Activated naive CD4-positive, alpha-beta T cell treated with anti-CD3 and anti-CD28 coated beads for 36 hours (primary cell): Measurements from ENCODE around the gene TUBB2B. TPM values are rescaled to one million over a fixed set of nuclear protein-coding genes. Genes with fewer than 3 reads are reported as not detected.
"Not testable (repeated sequence)": the region's sequence is repeated elsewhere in the genome, so short reads cannot be mapped to it uniquely, and the experiment has no call there.

ENCODE experiments used
- CTCF ChIA-PET: fragments of 350-600 bp; sonication (Branson Sonifier 250); formaldehyde crosslinking; loops from one replicate; lab custom pipeline; 2021; ENCODE audit warnings: antibody characterized with exemption; lab: Charles Lee
- DNase-seq: peaks from one replicate; pipeline ENCODE4 v3.0.0-alpha.2; 2020
- H3K27ac Mint-ChIP-seq: one replicate; pipeline ENCODE4 v1.8.0; 2021; ENCODE audit warnings: mild to moderate bottlenecking, mixed read lengths
- H3K27me3 Mint-ChIP-seq: one replicate; pipeline ENCODE4 v1.8.0; 2021; ENCODE audit warnings: low read depth, mixed read lengths
- H3K36me3 Mint-ChIP-seq: one replicate; pipeline ENCODE4 v1.8.0; 2021; ENCODE audit warnings: low read depth, mixed read lengths
- H3K4me1 Mint-ChIP-seq: one replicate; pipeline ENCODE4 v1.8.0; 2021; ENCODE audit warnings: low read depth, mixed read lengths
- H3K4me3 Mint-ChIP-seq: one replicate; pipeline ENCODE4 v1.8.0; 2021; ENCODE audit warnings: mild to moderate bottlenecking, moderate library complexity, mixed read lengths
- H3K9me3 Mint-ChIP-seq: one replicate; pipeline ENCODE4 v1.8.0; 2021; ENCODE audit warnings: mixed read lengths
- intact Hi-C: fragments of 100-400 bp; cut with micrococcal nuclease; formaldehyde crosslinking; loops from one replicate; pipeline ENCODE4 v1.15.1; 2023
- total RNA-seq, 2 experiments: library from RNA; stranded (reverse); gene quantifications; one replicate each; pipeline ENCODE4 v1.2.3, GENCODE V29; 2021

The TUBB2B gene
- total RNA-seq, 2 experiments from 2014 or later, result 0.12 TPM; not detected in 1

DNA sequence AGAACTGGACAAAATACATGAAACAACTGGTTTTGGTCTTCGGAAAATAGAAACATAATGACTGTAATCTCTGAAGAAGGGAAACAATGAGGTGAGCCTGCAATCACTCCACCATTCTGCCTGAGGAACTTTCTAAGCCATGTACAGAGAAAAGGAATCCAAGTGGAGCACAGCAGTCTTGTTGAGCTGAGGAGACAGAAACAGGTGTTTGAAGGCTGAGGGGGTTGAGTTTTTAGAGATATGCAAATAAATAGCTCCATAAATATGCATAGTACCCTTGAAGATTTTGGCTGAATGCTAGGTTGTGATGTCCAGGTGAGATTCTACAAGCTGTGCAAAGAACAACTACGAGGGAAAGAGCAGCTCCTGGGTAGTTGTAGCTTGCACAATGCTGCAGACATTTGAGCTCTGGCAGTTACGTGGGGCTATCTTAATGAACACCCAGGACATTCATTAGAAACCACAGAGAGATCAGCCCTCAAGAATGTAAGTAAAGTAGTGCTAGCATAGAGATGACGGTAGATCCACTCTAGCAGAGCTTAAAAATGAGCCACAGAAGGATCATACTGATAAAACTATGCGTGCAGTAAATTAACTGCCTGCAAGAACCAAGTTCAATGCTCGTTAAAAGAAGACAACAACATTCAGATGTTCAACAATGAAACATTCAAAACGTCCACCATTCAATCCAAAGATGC, 24.3 kb downstream of the TUBB2B start:
- Mint-ChIP-seq H3K4me3 (no peak overlapping the region), H3K27ac (no peak overlapping the region), H3K27me3 (peaks cover 39% of the 10 kb centered on the region), H3K4me1 (peaks cover 1% of the 10 kb centered on the region), H3K36me3 (no peaks in the 10 kb centered on the region), H3K9me3 (peaks cover 6% of the 10 kb centered on the region)
- CTCF ChIA-PET, result interaction anchor here (0.7 kb wide), 1 partner anchor 77 kb away, joined by 3 read pairs; no protein-coding TSS in a partner anchor
- intact Hi-C loops, result no loop called here
- no peak for DNase-seq

DNA sequence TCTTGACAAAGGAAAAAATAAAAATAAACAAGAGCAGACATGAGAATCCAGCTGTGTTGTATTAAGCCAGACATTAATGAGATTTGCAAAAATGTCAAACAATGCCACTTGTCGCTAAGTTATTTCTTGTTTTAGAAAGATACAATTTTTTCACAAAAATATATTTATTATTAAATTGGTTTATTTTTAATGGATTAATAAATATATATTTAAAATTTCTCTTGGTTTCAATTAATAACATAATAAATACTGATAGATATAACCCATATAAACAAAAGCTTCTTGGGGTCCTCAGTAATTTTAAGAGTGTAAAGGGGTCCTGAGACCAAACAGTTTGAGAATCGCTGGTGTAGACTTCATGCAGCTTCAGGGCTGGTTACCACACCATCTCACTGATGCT, 26.1 kb downstream of the TUBB2B start:
- no peak overlapping the region for H3K4me3 Mint-ChIP-seq
- intact Hi-C loops, result no loop called here
- no peak overlapping the region for H3K27ac Mint-ChIP-seq
- H3K4me1 Mint-ChIP-seq, result no peaks in the 10 kb centered on the region
- peaks cover 6% of the 10 kb centered on the region for H3K9me3 Mint-ChIP-seq
- no peak for DNase-seq
- CTCF ChIA-PET, result interaction anchor here (0.9 kb wide), 1 partner anchor 13 kb away, joined by 3 read pairs; no protein-coding TSS in a partner anchor
- peaks cover 28% of the 10 kb centered on the region for H3K27me3 Mint-ChIP-seq
- no peaks in the 10 kb centered on the region for H3K36me3 Mint-ChIP-seq

DNA sequence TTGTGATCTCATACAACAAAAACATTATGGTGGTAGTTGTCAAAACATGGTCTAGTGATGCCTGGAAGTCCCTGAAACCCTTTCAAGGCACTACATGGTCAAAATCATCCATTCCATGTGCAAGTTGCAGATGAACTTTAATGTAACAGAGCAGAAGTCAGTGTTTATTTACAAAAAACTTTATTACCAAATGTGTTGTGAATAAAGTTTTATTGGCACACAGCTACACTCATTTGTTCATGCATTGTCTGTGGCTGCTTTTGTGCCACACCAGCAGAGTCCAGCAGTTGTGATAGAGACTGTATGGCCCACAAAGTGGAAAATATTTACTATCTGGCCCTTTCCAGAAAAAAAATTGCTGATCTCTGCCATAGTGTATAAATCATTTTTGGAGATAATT, 26.8 kb downstream of the TUBB2B start:
- no peaks in the 10 kb centered on the region for H3K36me3 Mint-ChIP-seq
- CTCF ChIA-PET, result interaction anchor here (0.6 kb wide), 2 partner anchors 56 to 432 kb away, joined by 3 to 6 read pairs; no protein-coding TSS in a partner anchor
- H3K9me3 Mint-ChIP-seq, result peaks cover 6% of the 10 kb centered on the region
- intact Hi-C loops, result no loop called here
- no peaks in the 10 kb centered on the region for H3K4me1 Mint-ChIP-seq
- no peak for DNase-seq
- H3K27ac Mint-ChIP-seq, result no peak overlapping the region
- no peak overlapping the region for H3K4me3 Mint-ChIP-seq
- peaks cover 23% of the 10 kb centered on the region for H3K27me3 Mint-ChIP-seq

DNA sequence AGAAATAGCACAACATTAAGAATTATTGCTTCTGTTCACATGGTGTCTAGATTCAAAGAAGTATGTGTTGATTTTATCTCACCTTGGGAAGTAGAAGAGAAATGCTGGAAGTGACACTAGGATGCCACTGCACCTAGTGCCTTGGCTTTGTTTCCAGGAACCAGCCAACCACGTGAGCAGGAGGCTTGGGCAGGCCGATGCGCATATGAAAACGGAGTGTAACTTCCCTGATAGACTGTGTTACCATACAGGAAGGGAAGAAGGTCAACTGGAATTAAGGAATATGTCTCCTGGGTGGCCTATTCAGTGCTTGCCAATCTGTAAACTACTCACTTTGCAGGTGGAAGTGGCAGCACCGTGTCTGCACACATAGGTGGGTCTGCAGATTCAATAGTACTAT, 28.1 kb downstream of the TUBB2B start:
- intact Hi-C loops, result no loop called here
- H3K4me3 Mint-ChIP-seq, result no peak overlapping the region
- CTCF ChIA-PET, result no interaction called here
- H3K4me1 Mint-ChIP-seq, result no peaks in the 10 kb centered on the region
- H3K27me3 Mint-ChIP-seq, result peaks cover 19% of the 10 kb centered on the region
- no peaks in the 10 kb centered on the region for H3K36me3 Mint-ChIP-seq
- H3K9me3 Mint-ChIP-seq, result peaks cover 6% of the 10 kb centered on the region
- DNase-seq, result no peak
- H3K27ac Mint-ChIP-seq, result no peak overlapping the region

DNA sequence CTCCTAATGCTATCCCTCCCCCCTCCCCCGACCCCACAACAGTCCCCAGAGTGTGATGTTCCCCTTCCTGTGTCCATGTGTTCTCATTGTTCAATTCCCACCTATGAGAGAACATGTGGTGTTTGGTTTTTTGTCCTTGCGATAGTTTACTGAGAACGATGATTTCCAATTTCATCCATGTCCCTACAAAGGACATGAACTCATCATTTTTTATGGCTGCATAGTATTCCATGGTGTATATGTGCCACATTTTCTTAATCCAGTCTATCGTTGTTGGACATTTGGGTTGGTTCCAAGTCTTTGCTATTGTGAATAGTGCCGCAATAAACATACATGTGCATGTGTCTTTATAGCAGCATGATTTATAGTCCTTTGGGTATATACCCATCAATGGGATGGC, 29.7 kb downstream of the TUBB2B start:
- peaks cover 10% of the 10 kb centered on the region for H3K27me3 Mint-ChIP-seq
- CTCF ChIA-PET, H3K27ac Mint-ChIP-seq, H3K4me3 Mint-ChIP-seq, H3K9me3 Mint-ChIP-seq, H3K36me3 Mint-ChIP-seq, intact Hi-C loops, DNase-seq, H3K4me1 Mint-ChIP-seq: not testable (repeated sequence)

DNA sequence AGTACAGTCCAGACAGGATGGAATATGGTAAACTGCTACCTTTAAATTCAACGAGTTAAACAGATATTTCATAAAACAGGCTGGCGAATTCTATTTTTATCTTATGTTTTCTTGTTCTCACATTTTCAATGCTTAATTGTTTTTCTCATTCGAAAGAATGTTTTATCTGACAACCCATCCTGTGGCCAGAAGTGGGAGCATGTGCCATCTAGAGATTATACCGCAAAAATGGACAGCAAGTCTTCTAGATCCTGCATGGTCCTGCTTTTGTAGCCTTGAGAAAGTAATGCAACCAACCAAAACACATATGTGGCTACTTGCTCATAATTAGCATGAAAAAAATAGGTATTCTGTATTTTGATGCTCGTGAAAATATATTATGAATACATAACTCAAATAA, 30.7 kb downstream of the TUBB2B start:
- Mint-ChIP-seq H3K27me3 (peaks cover 8% of the 10 kb centered on the region), H3K4me3 (no peak overlapping the region), H3K36me3 (no peaks in the 10 kb centered on the region), H3K9me3 (peaks cover 6% of the 10 kb centered on the region), H3K4me1 (no peaks in the 10 kb centered on the region), H3K27ac (no peak overlapping the region)
- intact Hi-C loops, result loop anchor here (1.0 kb wide), 1 partner anchor 70 kb away; no protein-coding TSS in a partner anchor
- DNase-seq, result no peak
- CTCF ChIA-PET, result interaction anchor here (1.0 kb wide), 1 partner anchor 9 kb away, joined by 3 read pairs; no protein-coding TSS in a partner anchor

DNA sequence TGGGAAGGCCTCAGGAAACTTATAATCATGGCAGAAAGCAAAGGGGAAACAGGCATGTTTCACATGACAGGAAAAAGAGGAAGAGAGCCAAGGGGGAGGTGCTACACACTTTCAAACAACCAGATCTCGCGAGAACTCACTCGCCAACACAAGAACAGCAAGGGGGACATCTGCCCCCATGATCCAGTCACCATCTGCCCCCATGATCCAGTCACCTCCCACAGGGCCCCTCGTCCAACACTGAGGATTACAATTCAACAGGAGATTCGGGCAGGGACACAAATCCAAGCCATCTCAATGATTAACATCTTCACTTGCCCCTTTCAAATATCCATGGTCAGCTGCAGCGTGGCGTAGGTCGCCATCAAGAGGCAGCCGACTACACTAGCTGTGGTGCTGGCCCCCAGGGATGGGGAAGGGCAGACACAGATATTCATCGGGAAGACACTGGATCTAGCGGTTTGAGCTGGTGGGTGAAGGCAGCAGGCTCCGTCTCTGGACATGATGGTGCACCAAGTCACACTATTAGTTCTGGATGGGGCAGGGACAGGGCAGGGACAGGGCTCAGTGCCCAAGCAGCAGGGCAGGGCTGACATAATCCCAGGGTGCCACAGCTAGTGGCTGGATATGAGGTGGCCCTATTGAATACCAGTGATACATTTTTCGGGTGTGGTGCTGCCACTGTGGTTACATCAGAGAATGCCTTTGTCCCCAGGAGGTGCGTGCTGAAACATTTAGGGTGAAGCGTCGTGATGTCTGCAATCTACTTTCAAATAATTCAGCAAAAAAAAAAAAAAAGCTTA, 31.6 kb downstream of the TUBB2B start:
- CTCF ChIA-PET, result interaction anchor here (0.6 to 1.0 kb wide), 2 partner anchors 10 to 11 kb away, joined by 3 read pairs; no protein-coding TSS in a partner anchor
- no peaks in the 10 kb centered on the region for H3K4me1 Mint-ChIP-seq
- H3K36me3 Mint-ChIP-seq, result no peaks in the 10 kb centered on the region
- H3K27me3 Mint-ChIP-seq, result peaks cover 6% of the 10 kb centered on the region
- intact Hi-C loops, result loop anchor here (1.0 to 2.0 kb wide), 2 partner anchors 13 to 70 kb away; no protein-coding TSS in a partner anchor
- peak; percentile 31 for DNase-seq
- H3K4me3 Mint-ChIP-seq, result no peak overlapping the region
- H3K9me3 Mint-ChIP-seq, result peaks cover 6% of the 10 kb centered on the region
- H3K27ac Mint-ChIP-seq, result no peak overlapping the region

DNA sequence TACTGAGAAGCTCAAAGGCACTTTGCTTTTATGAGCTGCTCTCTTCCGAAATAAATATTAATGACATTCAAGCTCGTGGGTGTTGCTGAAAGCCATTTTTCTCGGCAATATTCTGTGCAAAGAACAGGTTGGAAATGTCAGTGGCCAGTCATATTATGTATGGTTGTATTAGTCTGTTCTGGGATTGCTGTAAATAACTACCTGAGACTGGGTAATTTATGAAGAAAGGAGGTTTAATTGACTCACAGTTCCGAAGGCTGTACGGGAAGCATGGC, 32.1 kb downstream of the TUBB2B start:
- H3K9me3 Mint-ChIP-seq, result peaks cover 6% of the 10 kb centered on the region
- CTCF ChIA-PET, result no interaction called here

DNA sequence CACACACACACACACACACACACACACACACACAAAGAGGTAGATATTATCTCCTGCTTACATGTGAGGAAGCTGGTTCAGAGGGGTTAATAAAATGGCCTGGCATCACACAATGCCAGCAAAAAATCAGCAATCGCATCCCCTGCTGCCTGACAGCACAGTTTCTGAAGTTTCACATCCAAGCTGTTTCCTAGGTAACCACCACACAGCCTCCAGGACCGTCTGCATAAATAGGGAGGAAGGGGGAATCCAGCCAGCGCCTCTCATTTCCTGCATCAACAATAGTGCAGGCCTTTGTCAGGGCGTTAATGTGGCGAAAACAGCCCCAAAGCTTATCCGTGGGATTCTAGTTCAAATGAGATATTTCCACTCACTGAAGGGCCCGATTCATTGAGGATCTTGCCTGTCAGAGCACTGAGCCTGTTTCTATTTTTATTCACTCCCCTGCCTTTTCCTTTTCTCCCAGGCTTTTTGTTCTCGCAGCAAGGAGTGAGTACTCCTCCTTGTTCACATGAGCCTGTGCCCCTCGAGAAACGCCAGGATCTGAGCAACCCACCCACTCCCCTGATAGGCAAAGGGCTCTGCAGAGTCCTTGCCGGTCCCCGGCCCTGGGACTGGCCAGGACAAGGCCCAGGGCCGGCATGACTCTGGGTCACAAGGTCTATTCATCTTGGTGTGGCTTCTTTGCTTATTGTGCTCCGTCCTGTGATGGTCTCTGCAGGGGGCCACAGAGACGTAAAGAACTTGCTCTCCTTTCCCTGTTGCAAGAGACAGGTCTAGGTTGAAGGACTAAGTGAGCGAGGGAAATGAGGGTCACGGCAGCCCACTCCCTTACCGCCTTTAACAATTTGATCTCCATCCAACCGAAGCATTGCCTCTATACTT, 32.7 kb downstream of the TUBB2B start:
- Mint-ChIP-seq H3K36me3 (no peaks in the 10 kb centered on the region), H3K4me3 (no peak overlapping the region), H3K27me3 (peaks cover 2% of the 10 kb centered on the region), H3K4me1 (no peaks in the 10 kb centered on the region), H3K9me3 (peaks cover 6% of the 10 kb centered on the region), H3K27ac (no peak overlapping the region)
- CTCF ChIA-PET, result interaction anchor here (0.5 to 1.3 kb wide), 5 partner anchors 10 to 254 kb away, joined by 3 to 5 read pairs (median 4); no protein-coding TSS in a partner anchor
- DNase-seq, result peak; percentile 62
- intact Hi-C loops, result loop anchor here (2.0 kb wide), 1 partner anchor 14 kb away; no protein-coding TSS in a partner anchor

More for the DNA sequence above, 32.1 kb downstream of the TUBB2B start:
- DNase-seq, result no peak
- Mint-ChIP-seq H3K4me1 (no peaks in the 10 kb centered on the region), H3K27me3 (peaks cover 6% of the 10 kb centered on the region), H3K36me3 (no peaks in the 10 kb centered on the region), H3K4me3 (no peak overlapping the region), H3K27ac (no peak overlapping the region)
- intact Hi-C loops, result loop anchor here (2.0 kb wide), 1 partner anchor 13 kb away; no protein-coding TSS in a partner anchor

DNA sequence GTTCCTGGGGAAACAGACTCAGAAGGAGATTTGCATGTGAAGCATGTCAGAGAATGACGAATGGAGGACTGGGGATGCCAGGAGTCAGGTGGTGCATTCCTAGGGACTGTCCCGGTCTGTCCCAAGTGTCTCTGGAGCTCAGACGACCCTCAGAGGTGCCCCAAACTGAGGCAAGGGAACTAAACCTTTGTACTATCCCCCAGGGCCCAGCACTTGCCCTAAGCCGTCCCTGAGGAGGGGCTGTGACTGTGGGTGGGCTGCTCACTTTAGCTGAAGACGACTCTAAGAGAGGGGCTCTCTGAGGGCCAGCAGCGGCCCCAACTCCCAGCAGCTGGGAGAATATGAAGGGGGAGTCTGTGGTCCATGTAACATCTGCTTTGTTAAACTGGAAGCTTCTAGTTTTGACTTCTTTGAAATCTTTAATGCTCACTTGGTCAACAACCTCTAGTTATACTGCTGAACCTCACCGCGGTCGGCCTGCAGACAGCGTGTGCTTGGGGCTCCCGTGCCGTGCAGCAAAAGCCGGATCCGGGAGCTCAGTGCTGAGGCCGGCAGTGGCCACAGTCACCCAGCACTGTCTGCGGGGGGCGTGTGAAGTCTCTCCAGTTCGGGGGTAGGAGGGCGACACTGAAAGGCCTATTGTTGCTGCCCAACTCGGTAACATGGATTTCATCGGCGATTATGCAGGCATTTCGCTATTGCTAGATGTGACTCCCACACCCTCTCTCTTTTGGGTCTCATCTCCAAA, 34.2 kb downstream of the TUBB2B start:
- H3K27me3 Mint-ChIP-seq, result no peaks in the 10 kb centered on the region
- DNase-seq, result no peak
- intact Hi-C loops, result no loop called here
- CTCF ChIA-PET, result interaction anchor here (0.7 kb wide), 1 partner anchor 62 kb away, joined by 4 read pairs; no protein-coding TSS in a partner anchor
- H3K4me3 Mint-ChIP-seq, result no peak overlapping the region
- H3K27ac Mint-ChIP-seq, result no peak overlapping the region
- no peaks in the 10 kb centered on the region for H3K36me3 Mint-ChIP-seq
- no peaks in the 10 kb centered on the region for H3K4me1 Mint-ChIP-seq
- H3K9me3 Mint-ChIP-seq, result no peaks in the 10 kb centered on the region

DNA sequence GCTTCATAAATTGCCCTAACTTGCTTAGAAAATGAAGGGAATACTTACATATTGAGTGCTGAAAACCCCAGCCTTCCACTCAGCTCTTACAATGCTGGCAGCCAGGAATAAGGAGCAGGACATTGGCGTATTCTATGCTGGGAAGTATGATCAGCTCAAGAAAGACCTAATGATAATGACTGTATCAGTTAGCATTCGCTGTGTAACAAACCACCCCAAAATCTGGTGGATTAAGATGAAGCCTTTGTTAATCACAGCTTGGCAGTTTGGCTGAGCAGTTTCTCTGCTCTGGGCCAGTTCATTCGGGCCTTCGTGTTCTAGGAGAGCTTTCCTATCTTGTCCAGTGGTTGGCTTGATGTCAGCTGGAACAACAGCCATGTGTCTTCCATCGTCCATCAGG, 36.7 kb downstream of the TUBB2B start:
- Mint-ChIP-seq H3K4me1 (no peaks in the 10 kb centered on the region), H3K9me3 (no peaks in the 10 kb centered on the region), H3K27ac (no peak overlapping the region), H3K36me3 (no peaks in the 10 kb centered on the region), H3K27me3 (peaks cover 4% of the 10 kb centered on the region), H3K4me3 (no peak overlapping the region)
- CTCF ChIA-PET, result no interaction called here
- intact Hi-C loops, result no loop called here
- no peak for DNase-seq
